ENCODE measurements around the gene ENKUR. TPM values are rescaled to one million over a fixed set of nuclear protein-coding genes. Genes with fewer than 3 reads are reported as not detected.

Gene ENKUR
- total and polyA plus RNA-seq, 4 donors = 0.08 to 0.15 (median 0.13) TPM

GRCh38 chr10:24935504-24936292, 80.3 kb downstream of the ENKUR start:
- Histone ChIP-seq H3K4me3 (ENCODE audit: low read depth in 1 of 3, low read length in 3 of 3) (no peak overlapping the region), H3K27me3 (ENCODE audit: control insufficient read depth in 4 of 4, insufficient read depth in 4 of 4, low read length in 3 of 4) (no peaks in the 10 kb centered on the region), H3K36me3 (ENCODE audit: control insufficient read depth in 4 of 4, insufficient read depth in 3 of 4, low read depth in 1 of 4, low read length in 3 of 4) (no peaks in the 10 kb centered on the region), H3K4me1 (ENCODE audit: control insufficient read depth in 4 of 4, insufficient read depth in 4 of 4, low read length in 3 of 4) (no peaks in the 10 kb centered on the region), H3K27ac (ENCODE audit: low read depth in 1 of 2, low read length in 2 of 2) (no peak overlapping the region), H3K9me3 (ENCODE audit: control insufficient read depth in 4 of 4, low read length in 3 of 4) (no peaks in the 10 kb centered on the region), H3K9ac (ENCODE audit: low read depth in 1 of 2, low read length in 2 of 2) (no peak overlapping the region)
- 84% methylated on average over 8 of the region's 8 CpGs for WGBS
- TF ChIP-seq RAD21 (IDR thresholded peaks at IDR 0.05) = peak in 1 of 2 donors; percentile 8
- no peak for TF ChIP-seq FOXA2 (IDR thresholded peaks at IDR 0.05)
- no peak for DNase-seq (ENCODE audit: low spot score)

Small RNAs within 50 kb of the gene (small RNA-seq; reads per million reads assigned to genes)
- not detected for gene AL512598.1

Other genes starting within 250 kb of the ENKUR start
- 1 to 10 TPM; 1.1 to 3.1 TPM for gene PRTFDC1, start 63.6 kb downstream of the ENKUR start, total RNA-seq
- 1 to 10 TPM in 1 of 2 donors, under 1 TPM in 1; 0.93 to 2.7 TPM for gene PRTFDC1, start 63.6 kb downstream of the ENKUR start, polyA plus RNA-seq
- gene THNSL1, start 454 bp upstream of the ENKUR start, total RNA-seq = 1 to 10 TPM; 8.0 to 8.2 TPM
- gene THNSL1, start 454 bp upstream of the ENKUR start, polyA plus RNA-seq = 1 to 10 TPM; 5.0 to 7.5 TPM
- gene GPR158, start 158.8 kb upstream of the ENKUR start, total RNA-seq = under 1 TPM in 1 of 2 donors, not detected in 1; 0.08 TPM
- under 1 TPM in 1 of 2 donors, not detected in 1; 0.03 TPM for gene GPR158, start 158.8 kb upstream of the ENKUR start, polyA plus RNA-seq

Data from liver (tissue), 10 donors.